H9 (cell line): ENCODE measurements around the gene ATRN. TPM values are rescaled to one million over a fixed set of nuclear protein-coding genes. Genes with fewer than 3 reads are reported as not detected.

ENCODE experiments used
- DNase-seq: peaks from one replicate; pipeline ENCODE4 v3.0.0-alpha.2; 2017
- H2AFZ ChIP-seq: one replicate; pipeline ENCODE4 v1.6.1; 2013; ENCODE audit warnings: mild to moderate bottlenecking, low read length, control low read depth, moderate library complexity
- H2AK5ac ChIP-seq: 2 replicates; pipeline ENCODE4 v1.6.1; 2013; ENCODE audit warnings: low read length, control low read depth, mixed read lengths; ENCODE audit not compliant: insufficient read length
- H2BK120ac ChIP-seq: one replicate; pipeline ENCODE4 v1.6.1; 2013; ENCODE audit warnings: low read depth, mild to moderate bottlenecking, low read length, control low read depth, inconsistent platforms; ENCODE audit not compliant: poor library complexity, severe bottlenecking
- H2BK12ac ChIP-seq: 2 replicates; pipeline ENCODE4 v1.6.1; 2013; ENCODE audit warnings: low read length, control low read depth, mixed read lengths, low read depth; ENCODE audit not compliant: insufficient read length
- H2BK15ac ChIP-seq: 2 replicates; pipeline ENCODE4 v1.6.1; 2013; ENCODE audit warnings: low read depth, low read length, control low read depth
- H2BK20ac ChIP-seq: one replicate; pipeline ENCODE4 v1.6.1; 2013; ENCODE audit warnings: low read depth, mild to moderate bottlenecking, low read length, control low read depth, inconsistent platforms; ENCODE audit not compliant: poor library complexity, severe bottlenecking
- H2BK5ac ChIP-seq: 2 replicates; pipeline ENCODE4 v1.6.1; 2013; ENCODE audit warnings: low read length, control low read depth, mixed read lengths; ENCODE audit not compliant: insufficient read length
- H3K14ac ChIP-seq: 2 replicates; pipeline ENCODE4 v1.6.1; 2013; ENCODE audit warnings: low read length, control low read depth; ENCODE audit not compliant: insufficient read depth
- H3K18ac ChIP-seq: 2 replicates; pipeline ENCODE4 v1.6.1; 2013; ENCODE audit warnings: low read depth, mild to moderate bottlenecking, mixed read lengths, low read length, control low read depth; ENCODE audit not compliant: insufficient read length
- H3K23ac ChIP-seq: 2 replicates; pipeline ENCODE4 v1.6.1; 2013; ENCODE audit warnings: low read length, control low read depth, mixed read lengths, low read depth; ENCODE audit not compliant: insufficient read length
- H3K23me2 ChIP-seq: 2 replicates; pipeline ENCODE4 v1.6.1; 2013; ENCODE audit warnings: low read depth, mild to moderate bottlenecking, mixed read lengths, low read length, control low read depth; ENCODE audit not compliant: insufficient read length, poor library complexity, severe bottlenecking
- H3K27ac ChIP-seq: 2 replicates; pipeline ENCODE4 v1.5.1; 2013; ENCODE audit warnings: low read length, control low read depth, mixed read lengths, low read depth; ENCODE audit not compliant: insufficient read length
- H3K27me3 ChIP-seq: 2 replicates; pipeline ENCODE4 v1.6.1; 2013; ENCODE audit warnings: low read length, control low read depth, inconsistent platforms; ENCODE audit not compliant: insufficient read depth
- H3K4ac ChIP-seq: 2 replicates; pipeline ENCODE4 v1.6.1; 2013; ENCODE audit warnings: low read depth, mild to moderate bottlenecking, control low read depth, inconsistent platforms, low read length, moderate library complexity
- H3K4me1 ChIP-seq: 2 replicates; pipeline ENCODE4 v1.6.1; 2013; ENCODE audit warnings: low read length, control low read depth, inconsistent platforms; ENCODE audit not compliant: insufficient read depth
- H3K4me2 ChIP-seq: 2 replicates; pipeline ENCODE4 v1.6.1; 2013; ENCODE audit warnings: low read length, control low read depth, mixed read lengths; ENCODE audit not compliant: insufficient read length, insufficient read depth
- H3K56ac ChIP-seq: 2 replicates; pipeline ENCODE4 v1.6.1; 2013; ENCODE audit warnings: low read depth, mild to moderate bottlenecking, mixed read lengths, low read length, control low read depth; ENCODE audit not compliant: insufficient read length
- H3K79me1 ChIP-seq: 2 replicates; pipeline ENCODE4 v1.6.1; 2013; ENCODE audit warnings: low read depth, mild to moderate bottlenecking, moderate library complexity, low read length, control low read depth, inconsistent platforms; ENCODE audit not compliant: insufficient read depth, poor library complexity, severe bottlenecking
- H3K79me2 ChIP-seq: 2 replicates; pipeline ENCODE4 v1.6.1; 2013; ENCODE audit warnings: low read length, control low read depth, inconsistent platforms; ENCODE audit not compliant: insufficient read depth
- H3K9ac ChIP-seq: 2 replicates; pipeline ENCODE4 v1.6.1; 2013; ENCODE audit warnings: low read length, control low read depth, mixed read lengths; ENCODE audit not compliant: insufficient read length; ENCODE audit errors: extremely low read depth
- H3K9me3 ChIP-seq: one replicate; pipeline ENCODE4 v1.6.1; 2013; ENCODE audit warnings: low read depth, low read length, inconsistent platforms; ENCODE audit not compliant: control insufficient read depth
- H3T11ph ChIP-seq: one replicate; pipeline ENCODE4 v1.6.1; 2013; ENCODE audit warnings: mild to moderate bottlenecking, low read length, control low read depth, inconsistent platforms
- H4K20me1 ChIP-seq: one replicate; pipeline ENCODE4 v1.6.1; 2013; ENCODE audit not compliant: control insufficient read depth, insufficient read length, insufficient read depth
- H4K5ac ChIP-seq: 2 replicates; pipeline ENCODE4 v1.6.1; 2013; ENCODE audit warnings: low read depth, mild to moderate bottlenecking, mixed read lengths, low read length, control low read depth; ENCODE audit not compliant: insufficient read length
- H4K8ac ChIP-seq: replicated peaks from 2 replicates; pipeline ENCODE4 v1.6.1; 2013; ENCODE audit warnings: low read length, control low read depth, mixed read lengths, low read depth; ENCODE audit not compliant: insufficient read length
- H4K91ac ChIP-seq: 2 replicates; pipeline ENCODE4 v1.6.1; 2013; ENCODE audit warnings: low read depth, mild to moderate bottlenecking, moderate library complexity, mixed read lengths, low read length, control low read depth; ENCODE audit not compliant: insufficient read length
- H3K27ac Mint-ChIP-seq, 3 experiments: 2 replicates in 2 of 3; 3 replicates in 1 of 3; pipeline ENCODE4 v1.8.0; 2020 to 2021; ENCODE audit warnings: mixed read lengths in 3 of 3, mild to moderate bottlenecking in 1 of 3, moderate library complexity in 1 of 3
- H3K27me3 Mint-ChIP-seq: 2 replicates; pipeline ENCODE4 v1.8.0; 2021; ENCODE audit warnings: low read depth, mild to moderate bottlenecking, moderate library complexity, mixed read lengths
- H3K36me3 Mint-ChIP-seq, 3 experiments: 2 replicates in 2 of 3; 3 replicates in 1 of 3; pipeline ENCODE4 v1.8.0; 2020 to 2021; ENCODE audit warnings: low read depth in 3 of 3, mixed read lengths in 3 of 3; ENCODE audit not compliant: insufficient read depth in 1 of 3
- H3K4me1 Mint-ChIP-seq, 2 experiments: 2 replicates each; pipeline ENCODE4 v1.8.0; 2020; ENCODE audit warnings: mixed read lengths in 2 of 2
- H3K4me3 Mint-ChIP-seq, 2 experiments: 2 replicates in 1 of 2; 3 replicates in 1 of 2; pipeline ENCODE4 v1.8.0; 2020 to 2021; ENCODE audit warnings: mild to moderate bottlenecking in 2 of 2, mixed read lengths in 2 of 2, moderate library complexity in 1 of 2
- H3K9me3 Mint-ChIP-seq, 2 experiments: 2 replicates in 1 of 2; 3 replicates in 1 of 2; pipeline ENCODE4 v1.8.0; 2020; ENCODE audit warnings: mild to moderate bottlenecking in 2 of 2, mixed read lengths in 2 of 2, moderate library complexity in 1 of 2
- CTCF ChIP-seq: fragments of 200-600 bp; sonication (generic); conservative IDR thresholded peaks from 3 replicates; pipeline ENCODE4 v1.8.0; 2021; ENCODE audit warnings: antibody characterized with exemption, mild to moderate bottlenecking
- WGBS: extraction: QIAGEN DNeasy Blood & Tissue Kit; methylation state at CpG from one replicate; pipeline ENCODE4 v1.1.7; 2013; ENCODE audit warnings: missing lambda C conversion rate, low lambda C conversion rate, mixed read lengths; ENCODE audit not compliant: insufficient read length; ENCODE audit errors: extremely low coverage; 5-methylcytosine and 5-hydroxymethylcytosine counted together
- total RNA-seq: library from RNA; stranded (reverse); gene quantifications from 2 replicates; pipeline ENCODE4 v1.2.1, GENCODE V29; 2021

Gene ATRN
- total RNA-seq, 1 experiment from 2014 or later: 23.1 TPM

- Histone ChIP-seq H3K79me1 (no peaks in the 10 kb centered on the region), H3K18ac (no peak overlapping the region), H4K5ac (no peak overlapping the region), H3K4ac (no peak overlapping the region), H3K4me2 (no peak overlapping the region), H3K23me2 (no peaks in the 10 kb centered on the region), H3K14ac (no peak overlapping the region), H4K8ac (no peak overlapping the region), H3K9me3 (no peaks in the 10 kb centered on the region), H3K27me3 (no peaks in the 10 kb centered on the region), H2BK12ac (no peak overlapping the region), H3K56ac (no peak overlapping the region), H2AK5ac (no peak overlapping the region), H2AFZ (no peak overlapping the region), H3K79me2 (no peaks in the 10 kb centered on the region), H2BK20ac (no peak overlapping the region), H3T11ph (no peak overlapping the region), H2BK15ac (no peak overlapping the region), H3K9ac (no peak overlapping the region), H3K27ac (no peak overlapping the region), H2BK5ac (no peak overlapping the region), H3K4me1 (no peaks in the 10 kb centered on the region), H4K91ac (no peak overlapping the region), H4K20me1 (no peaks in the 10 kb centered on the region), H3K23ac (no peak overlapping the region), H2BK120ac (no peak overlapping the region)
- Mint-ChIP-seq H3K27ac (no peak overlapping the region), H3K9me3 (no peaks in the 10 kb centered on the region; a peak in 2 of 5 replicates), H3K36me3 (peaks cover 3 to 5% (median 4%) of the 10 kb centered on the region in 3 experiments; a peak in 2 of 7 replicates), H3K4me1 (no peaks in the 10 kb centered on the region), H3K4me3 (no peak overlapping the region), H3K27me3 (no peaks in the 10 kb centered on the region)
- no peak for DNase-seq
- no peak for TF ChIP-seq CTCF
- WGBS: no CpG with 5 or more reads among the region's 3 CpGs
Observed at GRCh38 chr20:3640259-3640658, 169.4 kb downstream of the ATRN start.
